Measurements from ENCODE around the gene S100PBP. TPM values are rescaled to one million over a fixed set of nuclear protein-coding genes. Genes with fewer than 3 reads are reported as not detected.

Gene S100PBP
- total and polyA plus RNA-seq, 3 donors from 2014 or later: 99.7 to 133 (median 120) TPM

- WGBS, 2 donors: 75 to 76% methylated on average over 3 of the region's 3 CpGs
- DNase-seq: no peak
- no peaks in the 10 kb centered on the region for H3K27me3 ChIP-seq
- peaks cover 19% of the 10 kb centered on the region for H3K4me1 ChIP-seq
- no peaks in the 10 kb centered on the region for H3K36me3 ChIP-seq (ENCODE audit: low read depth, missing control alignments)
- no peak overlapping the region for H3K4me3 ChIP-seq
- no peaks in the 10 kb centered on the region for H3K9me3 ChIP-seq
- intact Hi-C loops (cut with DNase I; ENCODE audit: low total_unique reads): no loop called here
- no peak for TF ChIP-seq CTCF (IDR thresholded peaks at IDR 0.05)
- no peak for TF ChIP-seq POLR2A (IDR thresholded peaks at IDR 0.05)
- no peak overlapping the region for H3K27ac ChIP-seq
Measured at GRCh38 chr1:32861904-32862695, 44.6 kb downstream of the S100PBP start.

GRCh38 chr1:32863218-32863880 lies 45.9 kb downstream of the S100PBP start:
- Histone ChIP-seq H3K27me3 (no peaks in the 10 kb centered on the region), H3K27ac (no peak overlapping the region), H3K4me1 (peaks cover 19% of the 10 kb centered on the region), H3K9me3 (no peaks in the 10 kb centered on the region), H3K4me3 (no peak overlapping the region), H3K36me3 (ENCODE audit: low read depth, missing control alignments) (no peaks in the 10 kb centered on the region)
- DNase-seq: no peak
- intact Hi-C loops (cut with DNase I; ENCODE audit: low total_unique reads): no loop called here
- 95% methylated on average over 4 of the region's 4 CpGs for WGBS, 2 donors
- TF ChIP-seq CTCF (IDR thresholded peaks at IDR 0.05) (no peak), POLR2A (IDR thresholded peaks at IDR 0.05) (no peak)

GRCh38 chr1:32863881-32864245 lies 46.4 kb downstream of the S100PBP start:
- Histone ChIP-seq H3K27ac (no peak overlapping the region), H3K9me3 (no peaks in the 10 kb centered on the region), H3K4me3 (no peak overlapping the region), H3K36me3 (ENCODE audit: low read depth, missing control alignments) (no peaks in the 10 kb centered on the region), H3K4me1 (peaks cover 19% of the 10 kb centered on the region), H3K27me3 (no peaks in the 10 kb centered on the region)
- DNase-seq: no peak
- TF ChIP-seq CTCF (IDR thresholded peaks at IDR 0.05) (no peak), POLR2A (IDR thresholded peaks at IDR 0.05) (no peak)
- WGBS, 2 donors: 95 to 100% methylated on average over 1 of the region's 1 CpG
- intact Hi-C loops (cut with DNase I; ENCODE audit: low total_unique reads): no loop called here

GRCh38 chr1:32864375-32865019 lies 47.0 kb downstream of the S100PBP start:
- 95 to 96% methylated on average over 8 of the region's 8 CpGs for WGBS, 2 donors
- intact Hi-C loops (cut with DNase I; ENCODE audit: low total_unique reads): no loop called here
- Histone ChIP-seq H3K27me3 (no peaks in the 10 kb centered on the region), H3K4me1 (peaks cover 19% of the 10 kb centered on the region), H3K4me3 (no peak overlapping the region), H3K36me3 (ENCODE audit: low read depth, missing control alignments) (no peaks in the 10 kb centered on the region), H3K9me3 (no peaks in the 10 kb centered on the region), H3K27ac (no peak overlapping the region)
- TF ChIP-seq POLR2A (IDR thresholded peaks at IDR 0.05) (no peak), CTCF (IDR thresholded peaks at IDR 0.05) (no peak)
- no peak for DNase-seq

Measured in testis (tissue), 3 donors.